ENCODE data around the gene ZNF497. TPM values are rescaled to one million over a fixed set of nuclear protein-coding genes. Genes with fewer than 3 reads are reported as not detected.

Gene ZNF497
- total and polyA plus RNA-seq, 2 of the 13 experiments (the other 11 are each of a cell fraction or from before 2014, with no cell fraction given): 1.5 to 1.9 TPM

DNA sequence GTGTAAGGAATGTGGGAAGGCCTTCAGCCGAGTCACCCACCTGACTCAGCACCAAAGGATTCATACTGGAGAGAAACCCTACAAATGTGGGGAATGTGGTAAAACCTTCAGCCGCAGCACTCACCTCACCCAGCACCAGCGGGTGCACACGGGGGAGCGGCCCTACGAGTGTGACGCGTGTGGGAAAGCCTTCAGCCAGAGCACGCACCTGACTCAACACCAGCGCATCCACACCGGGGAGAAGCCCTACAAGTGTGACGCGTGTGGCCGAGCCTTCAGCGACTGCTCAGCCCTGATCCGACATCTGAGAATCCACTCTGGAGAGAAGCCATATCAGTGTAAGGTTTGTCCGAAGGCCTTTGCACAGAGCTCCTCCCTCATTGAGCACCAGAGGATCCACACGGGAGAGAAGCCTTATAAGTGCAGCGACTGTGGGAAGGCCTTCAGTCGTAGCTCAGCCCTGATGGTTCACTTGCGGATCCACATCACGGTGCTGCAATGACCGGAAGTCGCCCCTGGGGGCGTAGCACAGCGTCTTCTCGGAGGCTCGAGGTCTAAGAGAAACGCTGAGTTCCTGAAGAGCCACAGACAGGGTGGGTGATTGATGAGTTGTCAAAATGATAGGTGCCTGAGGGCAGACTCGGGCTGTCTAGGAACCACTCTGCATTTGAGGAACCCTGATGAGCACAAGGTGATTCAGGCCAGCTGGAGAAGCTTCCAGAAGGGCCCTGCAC is 23.6 kb downstream of the ZNF497 start (continued):
- TF ChIP-seq, protein P1, sequence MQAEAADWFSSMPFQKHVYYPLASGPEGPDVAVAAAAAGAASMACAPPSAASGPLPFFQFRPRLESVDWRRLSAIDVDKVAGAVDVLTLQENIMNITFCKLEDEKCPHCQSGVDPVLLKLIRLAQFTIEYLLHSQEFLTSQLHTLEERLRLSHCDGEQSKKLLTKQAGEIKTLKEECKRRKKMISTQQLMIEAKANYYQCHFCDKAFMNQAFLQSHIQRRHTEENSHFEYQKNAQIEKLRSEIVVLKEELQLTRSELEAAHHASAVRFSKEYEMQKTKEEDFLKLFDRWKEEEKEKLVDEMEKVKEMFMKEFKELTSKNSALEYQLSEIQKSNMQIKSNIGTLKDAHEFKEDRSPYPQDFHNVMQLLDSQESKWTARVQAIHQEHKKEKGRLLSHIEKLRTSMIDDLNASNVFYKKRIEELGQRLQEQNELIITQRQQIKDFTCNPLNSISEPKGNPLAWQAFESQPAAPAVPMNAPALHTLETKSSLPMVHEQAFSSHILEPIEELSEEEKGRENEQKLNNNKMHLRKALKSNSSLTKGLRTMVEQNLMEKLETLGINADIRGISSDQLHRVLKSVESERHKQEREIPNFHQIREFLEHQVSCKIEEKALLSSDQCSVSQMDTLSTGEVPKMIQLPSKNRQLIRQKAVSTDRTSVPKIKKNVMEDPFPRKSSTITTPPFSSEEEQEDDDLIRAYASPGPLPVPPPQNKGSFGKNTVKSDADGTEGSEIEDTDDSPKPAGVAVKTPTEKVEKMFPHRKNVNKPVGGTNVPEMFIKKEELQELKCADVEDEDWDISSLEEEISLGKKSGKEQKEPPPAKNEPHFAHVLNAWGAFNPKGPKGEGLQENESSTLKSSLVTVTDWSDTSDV (CRISPR knock-in tag; IDR thresholded peaks at IDR 0.05): no peak
- TF ChIP-seq, protein P2, sequence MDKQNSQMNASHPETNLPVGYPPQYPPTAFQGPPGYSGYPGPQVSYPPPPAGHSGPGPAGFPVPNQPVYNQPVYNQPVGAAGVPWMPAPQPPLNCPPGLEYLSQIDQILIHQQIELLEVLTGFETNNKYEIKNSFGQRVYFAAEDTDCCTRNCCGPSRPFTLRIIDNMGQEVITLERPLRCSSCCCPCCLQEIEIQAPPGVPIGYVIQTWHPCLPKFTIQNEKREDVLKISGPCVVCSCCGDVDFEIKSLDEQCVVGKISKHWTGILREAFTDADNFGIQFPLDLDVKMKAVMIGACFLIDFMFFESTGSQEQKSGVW (CRISPR knock-in tag; IDR thresholded peaks at IDR 0.05; ENCODE audit: borderline replicate concordance): no peak
- no peak for TF ChIP-seq JUN (CRISPR knock-in tag; IDR thresholded peaks at IDR 0.05)
- TF ChIP-seq ZNF570 (CRISPR knock-in tag; IDR thresholded peaks at IDR 0.05; ENCODE audit: borderline replicate concordance): no peak
- no peak for TF ChIP-seq MEF2D (CRISPR knock-in tag; IDR thresholded peaks at IDR 0.05)
- no peak for TF ChIP-seq ZNF180 (CRISPR knock-in tag; IDR thresholded peaks at IDR 0.05; ENCODE audit: borderline replicate concordance, low read depth)
- TF ChIP-seq, protein P3, sequence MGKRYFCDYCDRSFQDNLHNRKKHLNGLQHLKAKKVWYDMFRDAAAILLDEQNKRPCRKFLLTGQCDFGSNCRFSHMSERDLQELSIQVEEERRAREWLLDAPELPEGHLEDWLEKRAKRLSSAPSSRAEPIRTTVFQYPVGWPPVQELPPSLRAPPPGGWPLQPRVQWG (CRISPR knock-in tag; IDR thresholded peaks at IDR 0.05; ENCODE audit: borderline replicate concordance, low read depth): no peak
- no peak for TF ChIP-seq ESRRA (CRISPR knock-in tag; IDR thresholded peaks at IDR 0.05; ENCODE audit: low read depth)
- no peak for TF ChIP-seq ZNF230 (CRISPR knock-in tag; IDR thresholded peaks at IDR 0.05)
